Omental fat pad (tissue), 4 donors: ENCODE results near the gene PDE6H. TPM values are rescaled to one million over a fixed set of nuclear protein-coding genes. Genes with fewer than 3 reads are reported as not detected.

ENCODE experiments used
- ATAC-seq: fragments of 150-250 bp; one replicate; pipeline ENCODE4 v1.9.1; 2016; ENCODE audit warnings: mild to moderate bottlenecking, moderate library complexity; ENCODE audit not compliant: low FRiP score
- DNase-seq: peaks from one replicate; pipeline ENCODE4 v3.0.0-alpha.2; 2019; ENCODE audit warnings: low spot score
- total RNA-seq, 4 donors: library from RNA; depleted of rRNA; stranded (reverse); fragments of >200 nt; gene quantifications; one replicate each; pipeline ENCODE4 v1.1.0, GENCODE V29; 2016
- TF ChIP-seq, protein P1 (sequence below), 3 donors: fragments of 450-650 bp; IDR thresholded peaks; one replicate each; pipeline ENCODE4 v1.5.1; 2016 to 2017; ENCODE audit warnings: antibody characterized with exemption in 3 of 3, mild to moderate bottlenecking in 3 of 3, moderate library complexity in 2 of 3

The PDE6H gene
- total RNA-seq, 4 donors from 2014 or later: not detected

- TF ChIP-seq, protein P1, sequence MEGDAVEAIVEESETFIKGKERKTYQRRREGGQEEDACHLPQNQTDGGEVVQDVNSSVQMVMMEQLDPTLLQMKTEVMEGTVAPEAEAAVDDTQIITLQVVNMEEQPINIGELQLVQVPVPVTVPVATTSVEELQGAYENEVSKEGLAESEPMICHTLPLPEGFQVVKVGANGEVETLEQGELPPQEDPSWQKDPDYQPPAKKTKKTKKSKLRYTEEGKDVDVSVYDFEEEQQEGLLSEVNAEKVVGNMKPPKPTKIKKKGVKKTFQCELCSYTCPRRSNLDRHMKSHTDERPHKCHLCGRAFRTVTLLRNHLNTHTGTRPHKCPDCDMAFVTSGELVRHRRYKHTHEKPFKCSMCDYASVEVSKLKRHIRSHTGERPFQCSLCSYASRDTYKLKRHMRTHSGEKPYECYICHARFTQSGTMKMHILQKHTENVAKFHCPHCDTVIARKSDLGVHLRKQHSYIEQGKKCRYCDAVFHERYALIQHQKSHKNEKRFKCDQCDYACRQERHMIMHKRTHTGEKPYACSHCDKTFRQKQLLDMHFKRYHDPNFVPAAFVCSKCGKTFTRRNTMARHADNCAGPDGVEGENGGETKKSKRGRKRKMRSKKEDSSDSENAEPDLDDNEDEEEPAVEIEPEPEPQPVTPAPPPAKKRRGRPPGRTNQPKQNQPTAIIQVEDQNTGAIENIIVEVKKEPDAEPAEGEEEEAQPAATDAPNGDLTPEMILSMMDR (IDR thresholded peaks at IDR 0.05): no peak
- ATAC-seq: no peak
- DNase-seq: no peak
These were observed 15.9 kb upstream of the PDE6H start for GRCh38 chr12:14956905-14957304.

GRCh38 chr12:14957551-14958168 lies 15.2 kb upstream of the PDE6H start:
- TF ChIP-seq, protein P1 (IDR thresholded peaks at IDR 0.05): no peak
- no peak for ATAC-seq

GRCh38 chr12:14958361-14959125 lies 14.3 kb upstream of the PDE6H start:
- TF ChIP-seq, protein P1 (IDR thresholded peaks at IDR 0.05): no peak
- no peak for ATAC-seq

More at GRCh38 chr12:14957551-14958168, 15.2 kb upstream of the PDE6H start:
- DNase-seq: no peak

DNA sequence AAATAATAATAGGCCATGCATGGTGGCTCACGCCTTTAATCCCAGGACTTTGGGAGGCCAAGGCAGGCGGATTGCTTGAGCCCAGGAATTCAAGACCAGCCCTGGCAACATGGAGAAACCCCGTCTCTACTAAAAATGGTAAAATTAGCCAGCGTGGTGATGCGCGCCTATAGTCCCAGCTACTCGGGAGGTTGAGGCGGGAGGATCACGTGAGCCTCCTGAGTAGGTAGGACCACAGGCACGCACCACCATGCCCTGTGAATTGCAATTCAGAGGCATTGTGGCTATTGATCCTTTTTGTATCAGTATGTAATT lies 13.8 kb upstream of the PDE6H start:
- no peak for DNase-seq
- ATAC-seq: no peak
- TF ChIP-seq, protein P1 (IDR thresholded peaks at IDR 0.05): no peak

More at GRCh38 chr12:14958361-14959125, 14.3 kb upstream of the PDE6H start:
- no peak for DNase-seq

- TF ChIP-seq, protein P1 (IDR thresholded peaks at IDR 0.05): no peak
- ATAC-seq (no peak), DNase-seq (no peak)
These were observed 13.4 kb upstream of the PDE6H start for GRCh38 chr12:14959463-14959862.

GRCh38 chr12:14959916-14960496 lies 12.8 kb upstream of the PDE6H start:
- no peak for DNase-seq
- ATAC-seq: no peak
- TF ChIP-seq, protein P1 (IDR thresholded peaks at IDR 0.05): no peak
